Astrocyte (in vitro differentiated cells and primary cell): ENCODE results near the gene MEIOSIN. TPM values are rescaled to one million over a fixed set of nuclear protein-coding genes. Genes with fewer than 3 reads are reported as not detected.

Experiments
- DNase-seq: peaks from one replicate; pipeline ENCODE4 v3.0.0-alpha.2; 2010; ENCODE audit warnings: low read depth
- FAIRE-seq: peaks from 2 replicates; lab custom pipeline; 2011; peaks lifted over from hg19 to GRCh38; lab: Jason Lieb, UNC
- H2AFZ ChIP-seq: 2 replicates; pipeline ENCODE4 v1.6.0; 2012; ENCODE audit warnings: low read depth, low read length, inconsistent platforms
- H3K27ac ChIP-seq: 2 replicates; pipeline ENCODE4 v1.5.1; 2011; ENCODE audit warnings: low read depth, low read length, inconsistent platforms
- H3K27me3 ChIP-seq: 2 replicates; pipeline ENCODE4 v1.6.0; 2011; ENCODE audit warnings: low read length, inconsistent platforms; ENCODE audit not compliant: insufficient read depth
- H3K36me3 ChIP-seq: 2 replicates; pipeline ENCODE4 v1.5.1; 2011; ENCODE audit warnings: low read length, inconsistent platforms; ENCODE audit not compliant: insufficient read depth
- H3K4me1 ChIP-seq: 2 replicates; pipeline ENCODE4 v1.5.1; 2011; ENCODE audit warnings: low read length, inconsistent platforms; ENCODE audit not compliant: insufficient read depth
- H3K4me2 ChIP-seq: 2 replicates; pipeline ENCODE4 v1.6.0; 2012; ENCODE audit warnings: low read length, inconsistent platforms
- H3K4me3 ChIP-seq: 2 replicates; pipeline ENCODE4 v1.5.1; 2011; ENCODE audit warnings: low read depth, mild to moderate bottlenecking, low read length, inconsistent platforms; ENCODE audit not compliant: insufficient read depth
- H3K79me2 ChIP-seq: 2 replicates; pipeline ENCODE4 v1.6.0; 2012; ENCODE audit warnings: mild to moderate bottlenecking, low read length, inconsistent platforms; ENCODE audit not compliant: insufficient read depth
- H3K9ac ChIP-seq: 2 replicates; pipeline ENCODE4 v1.6.0; 2012; ENCODE audit warnings: mild to moderate bottlenecking, low read length, inconsistent platforms
- H3K9me3 ChIP-seq: 2 replicates; pipeline ENCODE4 v1.5.1; 2012; ENCODE audit warnings: low read depth, mild to moderate bottlenecking, low read length, inconsistent platforms; ENCODE audit not compliant: insufficient read depth
- H4K20me1 ChIP-seq: 2 replicates; pipeline ENCODE4 v1.6.0; 2012; ENCODE audit warnings: low read length, inconsistent platforms; ENCODE audit not compliant: insufficient read depth
- H3K27ac Mint-ChIP-seq: one replicate; pipeline ENCODE4 v1.8.0; 2021; ENCODE audit warnings: mild to moderate bottlenecking, mixed read lengths; ENCODE audit not compliant: unreplicated experiment
- H3K27me3 Mint-ChIP-seq: one replicate; pipeline ENCODE4 v1.8.0; 2021; ENCODE audit warnings: low read depth, mixed read lengths; ENCODE audit not compliant: unreplicated experiment
- H3K36me3 Mint-ChIP-seq: one replicate; pipeline ENCODE4 v1.8.0; 2021; ENCODE audit warnings: low read depth, mixed read lengths; ENCODE audit not compliant: unreplicated experiment
- H3K4me1 Mint-ChIP-seq: one replicate; pipeline ENCODE4 v1.8.0; 2021; ENCODE audit warnings: low read depth, mixed read lengths; ENCODE audit not compliant: unreplicated experiment
- H3K4me3 Mint-ChIP-seq: one replicate; pipeline ENCODE4 v1.8.0; 2021; ENCODE audit warnings: mild to moderate bottlenecking, moderate library complexity, mixed read lengths; ENCODE audit not compliant: unreplicated experiment
- H3K9me3 Mint-ChIP-seq: one replicate; pipeline ENCODE4 v1.8.0; 2021; ENCODE audit warnings: mild to moderate bottlenecking, mixed read lengths; ENCODE audit not compliant: unreplicated experiment
- EZH2 ChIP-seq: IDR thresholded peaks from 2 replicates; pipeline ENCODE4 v1.6.1; 2012; ENCODE audit warnings: mild to moderate bottlenecking, low read length, inconsistent platforms; ENCODE audit not compliant: insufficient read depth
- total RNA-seq: library from RNA; stranded (reverse); gene quantifications from 2 replicates; pipeline ENCODE4 v1.2.1, GENCODE V29; 2021
- TF ChIP-seq, protein P1 (sequence below): IDR thresholded peaks from 2 replicates; pipeline ENCODE4 v1.5.1; 2011; ENCODE audit warnings: low read depth, mild to moderate bottlenecking, inconsistent platforms, low read length, moderate library complexity; ENCODE audit not compliant: insufficient read depth

Gene MEIOSIN
- total RNA-seq, 1 donor from 2014 or later: not detected

GRCh38 chr19:45770192-45771101, 37.2 kb downstream of the MEIOSIN start:
- peaks cover 10% of the 10 kb centered on the region for H3K36me3 ChIP-seq
- peak overlapping the region; percentile 100 for H3K4me2 ChIP-seq
- peak overlapping the region; percentile 52 for H3K4me3 ChIP-seq
- Mint-ChIP-seq H3K36me3 (peaks cover 6% of the 10 kb centered on the region), H3K4me1 (peaks cover 11% of the 10 kb centered on the region), H3K9me3 (no peaks in the 10 kb centered on the region), H3K27ac (peak overlapping the region; percentile 94), H3K4me3 (peak overlapping the region; percentile 87), H3K27me3 (no peaks in the 10 kb centered on the region)
- DNase-seq (peak; percentile 95), FAIRE-seq (no peak)
- no peaks in the 10 kb centered on the region for H3K9me3 ChIP-seq
- peak overlapping the region; percentile 74 for H3K9ac ChIP-seq
- peaks cover 28% of the 10 kb centered on the region for H4K20me1 ChIP-seq
- H3K79me2 ChIP-seq: peaks cover 7% of the 10 kb centered on the region
- peak overlapping the region; percentile 54 for H3K27ac ChIP-seq
- no peak for TF ChIP-seq EZH2
- TF ChIP-seq, protein P1, sequence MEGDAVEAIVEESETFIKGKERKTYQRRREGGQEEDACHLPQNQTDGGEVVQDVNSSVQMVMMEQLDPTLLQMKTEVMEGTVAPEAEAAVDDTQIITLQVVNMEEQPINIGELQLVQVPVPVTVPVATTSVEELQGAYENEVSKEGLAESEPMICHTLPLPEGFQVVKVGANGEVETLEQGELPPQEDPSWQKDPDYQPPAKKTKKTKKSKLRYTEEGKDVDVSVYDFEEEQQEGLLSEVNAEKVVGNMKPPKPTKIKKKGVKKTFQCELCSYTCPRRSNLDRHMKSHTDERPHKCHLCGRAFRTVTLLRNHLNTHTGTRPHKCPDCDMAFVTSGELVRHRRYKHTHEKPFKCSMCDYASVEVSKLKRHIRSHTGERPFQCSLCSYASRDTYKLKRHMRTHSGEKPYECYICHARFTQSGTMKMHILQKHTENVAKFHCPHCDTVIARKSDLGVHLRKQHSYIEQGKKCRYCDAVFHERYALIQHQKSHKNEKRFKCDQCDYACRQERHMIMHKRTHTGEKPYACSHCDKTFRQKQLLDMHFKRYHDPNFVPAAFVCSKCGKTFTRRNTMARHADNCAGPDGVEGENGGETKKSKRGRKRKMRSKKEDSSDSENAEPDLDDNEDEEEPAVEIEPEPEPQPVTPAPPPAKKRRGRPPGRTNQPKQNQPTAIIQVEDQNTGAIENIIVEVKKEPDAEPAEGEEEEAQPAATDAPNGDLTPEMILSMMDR: peak; percentile 36
- H2AFZ ChIP-seq: no peak overlapping the region
- peaks cover 26% of the 10 kb centered on the region for H3K4me1 ChIP-seq
- H3K27me3 ChIP-seq: no peaks in the 10 kb centered on the region

DNA sequence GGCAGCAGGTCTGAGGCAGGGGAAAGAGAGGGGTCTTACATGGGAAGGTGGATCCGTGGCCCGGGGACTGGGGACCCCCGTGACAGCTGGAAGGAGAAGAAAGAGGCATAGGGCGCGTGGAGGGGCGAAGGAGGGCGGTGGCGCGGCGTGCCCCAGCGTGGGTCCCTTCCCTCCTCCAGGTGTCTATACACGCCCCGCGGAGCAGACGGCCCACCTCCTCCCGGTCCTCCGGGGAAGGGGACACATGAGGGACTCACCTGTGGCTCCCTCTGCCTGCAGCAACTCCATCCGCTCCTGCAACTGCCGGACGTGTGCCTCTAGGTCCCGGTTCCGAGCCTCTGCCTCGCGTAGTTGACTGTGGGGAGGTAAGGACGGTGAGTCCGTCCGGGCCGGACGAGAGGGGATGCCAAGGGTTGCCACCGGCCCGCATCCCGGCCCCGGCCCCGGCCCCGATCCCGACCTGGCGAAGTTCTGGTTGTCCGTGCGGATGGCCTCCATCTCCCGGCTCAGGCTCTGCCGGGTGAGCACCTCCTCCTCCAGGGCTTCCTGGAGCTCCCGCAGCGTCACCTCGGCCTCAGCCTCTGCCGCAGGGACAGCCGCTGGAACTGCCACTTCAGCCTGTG, 38.2 kb downstream of the MEIOSIN start:
- peak overlapping the region; percentile 100 for H3K4me2 ChIP-seq
- H3K27me3 ChIP-seq: no peaks in the 10 kb centered on the region
- TF ChIP-seq, protein P1: no peak
- TF ChIP-seq EZH2: no peak
- H3K27ac Mint-ChIP-seq: peak overlapping the region; percentile 72
- peaks cover 20% of the 10 kb centered on the region for H3K4me1 ChIP-seq
- H3K9me3 ChIP-seq: no peaks in the 10 kb centered on the region
- H3K4me1 Mint-ChIP-seq: peaks cover 9% of the 10 kb centered on the region
- no peak overlapping the region for H3K4me3 ChIP-seq
- FAIRE-seq (no peak), DNase-seq (no peak)
- no peak overlapping the region for H3K9ac ChIP-seq
- H3K27ac ChIP-seq: no peak overlapping the region
- H2AFZ ChIP-seq: no peak overlapping the region
- H3K36me3 Mint-ChIP-seq: peaks cover 6% of the 10 kb centered on the region
- no peaks in the 10 kb centered on the region for H3K9me3 Mint-ChIP-seq
- no peaks in the 10 kb centered on the region for H3K27me3 Mint-ChIP-seq
- peaks cover 10% of the 10 kb centered on the region for H3K36me3 ChIP-seq
- H4K20me1 ChIP-seq: peaks cover 28% of the 10 kb centered on the region
- H3K79me2 ChIP-seq: peaks cover 4% of the 10 kb centered on the region
- H3K4me3 Mint-ChIP-seq: peak overlapping the region; percentile 79
